ENCODE data around the gene CCDC77.
"Not testable (repeated sequence)": the region's sequence is repeated elsewhere in the genome, so short reads cannot be mapped to it uniquely, and the experiment has no call there.

The CCDC77 gene

GRCh38 chr12:401235-402028, at the start of gene CCDC77:
TSS of gene CCDC77 (plus strand) at chr12:401644. CDS start at chr12:409384, 7,740 bp downstream.
- DNase-seq = no peak

- no peak for DNase-seq
Measured at GRCh38 chr12:356276-356988, 45.0 kb upstream of the CCDC77 start.

GRCh38 chr12:359091-359490, 42.4 kb upstream of the CCDC77 start:
- DNase-seq = no peak

GRCh38 chr12:366820-367219, 34.6 kb upstream of the CCDC77 start:
- DNase-seq = no peak

- no peak for DNase-seq
Measured at GRCh38 chr12:367972-368371, 33.5 kb upstream of the CCDC77 start.

- DNase-seq = not testable (repeated sequence)
Measured at GRCh38 chr12:370739-371485, 30.5 kb upstream of the CCDC77 start.

- no peak for DNase-seq
Measured at GRCh38 chr12:386651-387050, 14.8 kb upstream of the CCDC77 start.

GRCh38 chr12:388012-388411, 13.4 kb upstream of the CCDC77 start:
- DNase-seq = no peak

GRCh38 chr12:388541-389141, 12.8 kb upstream of the CCDC77 start:
- no peak for DNase-seq

- no peak for DNase-seq
Measured at GRCh38 chr12:389142-390096, 12.0 kb upstream of the CCDC77 start, which contains the start of gene KDM5A. TSS of gene KDM5A (minus strand) at chr12:389320. CDS start at chr12:389091, 229 bp downstream.

- DNase-seq = no peak
Measured at GRCh38 chr12:400828-401227, 616 bp upstream of the CCDC77 start.

- no peak for DNase-seq
Measured at GRCh38 chr12:402029-402389, 565 bp downstream of the CCDC77 start.

GRCh38 chr12:414859-415258, 13.4 kb downstream of the CCDC77 start:
- DNase-seq = no peak

- no peak for DNase-seq
Measured at GRCh38 chr12:418432-418831, 17.0 kb downstream of the CCDC77 start.

- no peak for DNase-seq
Measured at GRCh38 chr12:422526-422925, 21.1 kb downstream of the CCDC77 start.

- not testable (repeated sequence) for DNase-seq
Measured at GRCh38 chr12:435737-436136, 34.3 kb downstream of the CCDC77 start.

GRCh38 chr12:442235-442884, 40.9 kb downstream of the CCDC77 start:
- no peak for DNase-seq

- no peak for DNase-seq
Measured at GRCh38 chr12:447141-447540, 45.7 kb downstream of the CCDC77 start.

GRCh38 chr12:449203-449602, 47.8 kb downstream of the CCDC77 start:
- DNase-seq = no peak

- DNase-seq = no peak
Measured at GRCh38 chr12:450438-450837, 49.0 kb downstream of the CCDC77 start.

- DNase-seq = no peak
Measured at GRCh38 chr12:452667-453210, 51.3 kb downstream of the CCDC77 start.
